GM21786 (cell line): ENCODE measurements around the gene ARHGEF12.

ENCODE experiments used
- ATAC-seq: cut with Tn5 transposase; IDR thresholded peaks from one replicate; pipeline ENCODE4 v1.9.1; 2021; ENCODE audit not compliant: unreplicated experiment

Gene ARHGEF12, protein sequence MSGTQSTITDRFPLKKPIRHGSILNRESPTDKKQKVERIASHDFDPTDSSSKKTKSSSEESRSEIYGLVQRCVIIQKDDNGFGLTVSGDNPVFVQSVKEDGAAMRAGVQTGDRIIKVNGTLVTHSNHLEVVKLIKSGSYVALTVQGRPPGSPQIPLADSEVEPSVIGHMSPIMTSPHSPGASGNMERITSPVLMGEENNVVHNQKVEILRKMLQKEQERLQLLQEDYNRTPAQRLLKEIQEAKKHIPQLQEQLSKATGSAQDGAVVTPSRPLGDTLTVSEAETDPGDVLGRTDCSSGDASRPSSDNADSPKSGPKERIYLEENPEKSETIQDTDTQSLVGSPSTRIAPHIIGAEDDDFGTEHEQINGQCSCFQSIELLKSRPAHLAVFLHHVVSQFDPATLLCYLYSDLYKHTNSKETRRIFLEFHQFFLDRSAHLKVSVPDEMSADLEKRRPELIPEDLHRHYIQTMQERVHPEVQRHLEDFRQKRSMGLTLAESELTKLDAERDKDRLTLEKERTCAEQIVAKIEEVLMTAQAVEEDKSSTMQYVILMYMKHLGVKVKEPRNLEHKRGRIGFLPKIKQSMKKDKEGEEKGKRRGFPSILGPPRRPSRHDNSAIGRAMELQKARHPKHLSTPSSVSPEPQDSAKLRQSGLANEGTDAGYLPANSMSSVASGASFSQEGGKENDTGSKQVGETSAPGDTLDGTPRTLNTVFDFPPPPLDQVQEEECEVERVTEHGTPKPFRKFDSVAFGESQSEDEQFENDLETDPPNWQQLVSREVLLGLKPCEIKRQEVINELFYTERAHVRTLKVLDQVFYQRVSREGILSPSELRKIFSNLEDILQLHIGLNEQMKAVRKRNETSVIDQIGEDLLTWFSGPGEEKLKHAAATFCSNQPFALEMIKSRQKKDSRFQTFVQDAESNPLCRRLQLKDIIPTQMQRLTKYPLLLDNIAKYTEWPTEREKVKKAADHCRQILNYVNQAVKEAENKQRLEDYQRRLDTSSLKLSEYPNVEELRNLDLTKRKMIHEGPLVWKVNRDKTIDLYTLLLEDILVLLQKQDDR (N-terminal part only)

DNA sequence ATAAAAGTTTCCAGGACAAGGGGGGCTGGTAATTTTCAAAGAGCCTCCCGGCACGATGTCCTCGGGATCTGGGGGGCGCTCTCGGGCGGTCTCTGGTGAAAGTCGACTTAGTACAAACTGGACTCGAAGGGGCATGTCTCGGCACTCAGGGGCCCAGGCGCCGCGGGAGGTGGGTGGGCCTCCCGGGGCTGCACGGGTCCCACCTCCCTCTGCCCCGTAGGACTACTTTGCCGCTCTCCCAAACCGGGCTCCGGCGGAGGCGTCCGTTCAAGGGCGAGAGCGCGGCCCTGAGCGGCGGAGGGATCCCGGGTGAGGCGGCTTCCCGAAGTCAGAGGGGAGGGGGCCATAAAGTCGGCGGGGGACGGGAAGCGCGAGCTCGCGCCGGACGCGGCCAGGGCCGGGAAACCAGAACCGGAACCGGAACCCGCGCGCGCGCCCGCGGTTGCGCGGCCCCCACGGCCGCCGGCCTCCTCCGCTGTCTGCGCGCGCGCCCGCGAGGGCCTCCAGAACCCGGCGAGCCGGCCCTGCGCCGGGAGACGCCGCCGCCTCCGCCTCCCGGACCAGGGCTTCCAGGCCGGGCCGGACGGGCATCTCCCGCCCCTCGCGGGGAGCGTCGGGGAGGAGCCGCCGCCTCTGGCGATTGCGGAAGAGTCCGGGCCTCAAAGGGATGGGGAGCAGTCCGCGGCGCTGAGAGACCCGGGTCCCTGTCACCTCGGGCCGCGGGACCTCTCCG is at the start of gene ARHGEF12:
Gene ARHGEF12 (plus strand): TSS at position 506 of the 733 bp plus-strand sequence. CDS start 831 bp downstream, outside the sequence.
- ATAC-seq, result peak; percentile 49

DNA sequence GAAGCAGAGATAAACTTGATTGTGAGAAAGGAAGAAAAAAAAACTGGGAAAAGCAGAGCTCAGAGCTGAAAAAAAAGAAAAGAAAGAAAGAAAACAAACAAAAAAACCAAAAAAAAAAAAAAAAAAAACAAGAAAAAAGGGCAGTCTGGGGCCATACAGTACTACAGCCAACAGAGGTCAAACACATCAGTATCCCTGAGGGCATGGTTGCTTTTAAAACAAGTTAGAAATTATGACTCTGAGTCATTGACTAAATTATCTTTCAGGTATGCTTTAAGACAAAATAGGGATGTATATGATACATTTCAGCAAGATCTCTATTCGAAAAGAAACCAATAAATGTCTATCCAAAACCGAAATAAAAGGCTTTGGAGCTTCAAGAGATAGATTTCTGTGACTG is 48.2 kb upstream of the ARHGEF12 start:
- ATAC-seq, result no peak

DNA sequence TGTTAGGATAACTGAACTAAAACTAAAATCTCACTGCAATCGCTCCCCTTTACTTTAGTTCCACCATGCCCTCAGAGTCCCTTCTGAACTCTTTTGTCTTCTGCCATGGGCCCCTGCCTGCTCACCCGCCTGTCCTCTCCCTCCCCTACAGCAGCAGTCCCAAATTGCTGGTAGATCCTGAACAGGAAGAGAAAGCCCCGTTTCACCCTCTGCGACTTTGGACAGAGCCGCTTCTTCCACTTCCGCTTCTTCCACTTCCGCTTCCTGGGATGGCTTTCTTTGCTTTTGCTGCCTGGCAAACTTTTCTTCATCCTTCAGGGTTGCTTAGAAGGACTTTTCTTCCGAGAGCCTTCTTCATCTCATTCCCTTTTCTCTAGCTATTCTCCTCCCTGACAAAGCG is 46.8 kb upstream of the ARHGEF12 start:
- no peak for ATAC-seq

DNA sequence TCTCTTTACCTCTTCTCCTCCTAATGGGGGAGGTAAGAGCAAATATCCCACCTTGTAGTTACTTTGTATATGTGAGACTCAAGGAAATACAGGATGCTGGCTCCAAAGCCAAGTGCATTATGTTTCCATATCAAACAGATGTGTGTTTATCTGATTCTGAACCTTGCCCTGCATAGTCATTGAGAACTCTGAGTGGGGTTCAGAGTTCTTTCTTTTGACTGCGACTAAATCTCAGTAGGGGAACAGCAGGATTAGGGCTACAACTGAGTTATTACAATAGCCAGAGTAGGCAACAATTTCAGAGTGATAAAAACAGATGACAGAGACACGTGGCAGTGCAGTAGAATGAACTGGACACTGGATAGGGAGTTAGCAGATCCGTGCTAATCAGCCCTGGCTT is 45.3 kb upstream of the ARHGEF12 start:
- ATAC-seq, result no peak

DNA sequence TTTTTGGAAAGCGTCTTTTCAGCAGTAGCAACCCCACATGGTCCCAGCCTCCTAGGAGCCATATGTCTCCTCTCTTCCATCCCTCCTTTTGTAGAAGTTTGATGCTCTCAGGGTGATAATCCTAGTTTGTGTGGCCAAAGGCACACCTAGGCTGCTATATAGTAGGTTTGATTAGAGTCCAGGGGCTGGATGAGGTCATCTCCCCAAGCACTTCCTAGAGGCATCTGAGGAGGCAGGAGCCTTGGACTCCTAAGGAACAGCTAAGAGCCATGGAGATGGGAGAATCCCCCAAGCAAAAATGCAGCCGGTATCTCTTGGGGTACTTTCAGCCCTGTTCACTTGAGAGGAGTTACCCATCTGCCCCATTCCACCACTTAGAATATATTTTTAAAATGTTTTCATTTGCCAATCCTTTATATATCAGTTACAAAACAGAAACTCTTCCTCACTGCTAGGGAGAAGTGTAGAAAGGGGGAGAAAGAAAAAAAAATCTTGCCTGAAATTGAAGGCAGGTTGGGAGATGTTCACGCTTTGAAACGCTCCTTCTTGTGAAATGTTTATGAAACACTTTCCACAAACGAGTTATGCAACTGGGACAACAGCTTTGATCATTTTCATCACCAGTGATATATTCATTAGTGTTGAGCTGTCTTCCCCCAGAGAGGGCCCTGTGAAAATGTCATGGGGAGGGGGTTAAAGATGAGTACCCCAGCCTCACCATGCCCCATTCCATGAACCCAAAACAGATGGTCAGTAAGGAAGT is 43.0 kb upstream of the ARHGEF12 start:
- no peak for ATAC-seq

DNA sequence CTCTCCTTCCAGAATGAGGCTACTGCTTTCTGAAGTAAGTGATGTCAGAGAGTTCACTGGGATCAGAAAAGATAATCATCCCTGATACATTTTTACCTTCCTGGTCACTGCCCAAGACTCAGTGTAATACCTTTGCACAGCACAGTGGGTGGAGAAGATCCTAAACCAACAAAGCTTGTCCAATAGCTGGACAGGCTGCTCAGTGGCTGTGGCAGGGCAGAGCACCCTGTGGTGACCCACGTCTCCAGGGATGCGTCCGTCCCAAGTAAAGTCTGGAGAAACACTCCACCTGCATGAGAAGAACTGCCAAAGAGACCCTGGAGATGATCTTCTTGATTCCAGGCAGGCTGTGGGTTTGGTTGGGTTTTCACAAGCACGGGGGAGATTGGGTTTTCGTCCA is 42.1 kb upstream of the ARHGEF12 start:
- ATAC-seq, result no peak

DNA sequence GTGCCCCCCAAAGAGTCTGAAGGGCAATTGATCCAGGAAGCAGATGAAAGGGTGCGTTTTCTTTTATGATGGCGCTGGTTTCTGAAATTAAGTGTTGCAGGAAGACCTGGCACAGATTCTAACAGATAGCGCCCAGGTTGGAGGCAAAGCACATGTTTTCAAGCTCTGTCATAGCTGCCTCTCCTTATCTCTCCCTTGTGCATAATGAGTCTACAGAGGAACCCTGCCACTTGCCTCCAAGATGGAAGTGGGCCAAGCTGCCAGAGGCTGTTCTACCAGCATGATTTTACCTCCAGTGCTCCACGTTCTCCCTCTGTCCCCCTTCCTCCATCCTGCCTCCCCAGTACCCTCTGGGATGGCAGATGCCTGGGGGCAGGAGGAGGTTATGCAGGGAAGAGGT is 41.1 kb upstream of the ARHGEF12 start:
- ATAC-seq, result no peak

DNA sequence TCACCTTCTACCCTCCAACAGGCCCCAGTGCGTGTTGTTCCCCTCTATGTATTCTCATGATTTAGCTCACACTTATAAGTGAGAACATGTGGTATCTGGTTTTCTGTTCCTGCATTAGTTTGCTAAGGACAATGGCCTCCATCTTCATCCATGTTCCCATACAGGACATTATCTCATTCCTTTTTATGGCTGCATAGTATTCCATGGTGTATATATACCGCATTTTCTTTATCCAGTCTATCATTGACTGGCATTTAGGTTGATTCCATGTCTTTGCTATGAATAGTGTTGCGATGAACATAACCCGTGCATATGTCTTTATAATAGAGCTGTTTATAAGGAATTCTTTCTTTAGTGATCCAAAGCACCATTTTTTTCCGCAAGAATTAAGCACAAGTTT is 39.7 kb upstream of the ARHGEF12 start:
- no peak for ATAC-seq

DNA sequence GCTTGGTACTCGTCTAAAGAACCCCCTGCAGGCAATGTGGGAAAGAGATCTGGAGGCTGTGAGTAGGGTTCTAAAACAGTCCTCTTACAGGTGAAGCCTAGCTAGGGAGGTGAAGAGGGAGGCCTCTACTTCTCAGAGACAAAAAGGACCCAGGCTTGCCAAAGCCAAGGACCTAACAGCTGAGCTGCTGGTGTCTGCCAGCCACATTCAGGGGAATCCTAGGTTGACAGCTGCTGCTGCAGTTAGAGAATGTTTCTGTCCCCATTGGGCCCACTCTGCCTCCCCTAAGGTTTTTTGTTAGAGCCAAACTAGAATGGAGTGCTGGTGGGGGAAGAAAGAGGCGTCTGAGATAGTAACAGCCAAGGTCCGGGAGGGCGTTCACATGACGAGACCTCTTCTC is 37.8 kb upstream of the ARHGEF12 start:
- ATAC-seq, result no peak

DNA sequence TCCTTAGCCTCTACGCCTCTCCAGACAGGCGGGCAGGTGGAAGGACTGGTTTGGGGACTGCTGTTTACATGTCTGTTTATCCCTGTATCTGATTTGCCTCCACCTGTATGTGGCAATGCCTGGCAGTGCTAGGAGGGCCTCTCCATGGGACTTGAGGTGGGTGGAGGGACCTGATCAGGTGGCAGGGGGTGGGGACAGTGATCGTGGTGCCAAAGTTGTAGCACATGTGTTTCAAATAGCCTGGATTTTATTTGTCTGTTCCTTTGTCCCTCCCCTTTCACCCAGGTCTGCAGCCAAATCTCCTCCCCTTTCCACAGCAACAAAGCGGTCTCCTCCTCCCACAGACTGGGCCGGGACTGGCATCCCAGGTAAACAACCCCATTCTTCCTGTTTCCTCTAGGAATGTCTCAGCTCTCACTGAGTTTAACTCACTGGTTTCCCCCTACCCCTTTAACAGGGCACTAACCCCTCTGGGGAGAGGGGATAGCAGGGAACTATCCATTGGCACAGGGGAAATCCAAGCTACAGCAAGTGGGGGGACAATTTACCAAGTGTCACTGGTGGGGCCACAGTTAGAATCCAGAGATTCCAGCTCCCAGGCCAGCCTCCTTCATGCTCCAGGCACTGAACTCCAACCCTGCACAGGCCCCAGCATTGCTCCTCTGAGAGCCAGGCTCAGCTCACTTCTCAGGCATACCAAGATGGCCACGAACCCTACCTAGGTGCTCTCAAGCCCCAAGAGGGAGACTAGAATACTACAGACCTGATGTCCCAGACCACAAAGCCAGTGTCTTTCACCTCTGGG is 34.0 kb upstream of the ARHGEF12 start:
- no peak for ATAC-seq

DNA sequence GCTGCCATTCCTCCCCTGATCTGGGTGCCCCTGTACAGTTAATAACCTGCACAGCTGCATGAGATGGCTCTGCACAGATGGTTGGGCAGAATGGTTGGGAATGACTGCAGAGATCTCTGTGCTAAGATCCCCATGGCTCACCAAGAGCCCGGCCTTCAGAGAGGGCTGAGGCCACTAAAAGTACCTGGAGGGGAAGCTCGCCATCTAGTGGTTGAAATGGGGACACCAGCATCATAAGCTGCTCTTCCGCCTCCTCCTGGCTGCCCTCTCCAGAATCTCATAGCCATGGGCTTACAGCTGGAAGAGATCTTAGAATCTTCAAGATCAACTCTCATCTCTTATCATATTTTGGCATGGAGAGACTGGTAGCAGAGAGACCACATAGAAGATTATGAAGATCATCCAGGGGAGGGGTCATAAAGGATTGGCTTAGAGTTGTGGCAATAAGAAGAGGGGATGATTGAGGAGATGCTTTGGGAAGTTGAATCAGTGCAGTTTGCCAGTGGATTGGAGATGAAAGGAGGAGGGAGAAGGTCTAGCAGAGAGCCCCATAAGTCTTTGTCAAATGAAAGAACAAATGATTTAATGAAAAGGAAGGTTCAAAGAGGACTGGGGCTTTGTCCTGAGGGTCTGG is 33.1 kb upstream of the ARHGEF12 start:
- ATAC-seq, result no peak

DNA sequence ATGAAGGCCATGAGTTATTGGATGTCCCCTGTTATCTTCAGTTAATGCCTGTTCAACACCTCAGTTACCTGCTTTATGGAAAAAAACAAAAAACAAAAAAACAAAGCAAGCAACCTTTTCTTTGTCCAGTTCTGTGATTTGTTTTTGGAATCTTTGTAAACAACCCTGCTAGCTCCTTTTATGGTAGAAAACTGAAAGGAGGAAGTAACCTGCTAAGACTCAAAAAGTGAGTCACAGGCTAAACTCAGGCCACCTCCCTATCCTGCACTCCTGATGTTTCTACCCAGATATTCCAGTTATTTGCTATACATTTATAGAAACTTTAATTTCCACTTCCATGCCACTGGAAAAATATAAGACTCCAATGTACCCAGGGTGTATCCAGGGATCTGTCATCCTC is 31.7 kb upstream of the ARHGEF12 start:
- ATAC-seq, result no peak

DNA sequence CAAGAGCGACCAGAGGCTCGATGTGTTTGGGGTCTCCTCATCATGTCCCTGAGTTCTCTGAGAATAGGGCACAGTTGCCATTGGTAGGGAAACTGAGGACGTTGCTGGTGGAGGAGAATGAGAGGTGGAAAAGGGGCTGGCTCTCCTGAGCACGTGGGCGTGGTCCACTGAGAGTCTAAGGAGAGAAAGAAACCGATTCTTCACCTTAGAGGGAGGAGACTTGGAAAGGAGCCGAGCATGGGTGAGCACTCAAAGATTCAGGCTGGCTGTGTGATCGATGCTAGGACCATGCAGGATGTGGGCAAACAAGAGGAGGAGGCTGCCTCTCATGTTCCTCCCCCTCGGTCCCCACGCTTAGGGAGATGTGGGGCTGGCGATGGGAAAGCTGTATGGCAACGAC is 30.9 kb upstream of the ARHGEF12 start:
- ATAC-seq, result no peak

DNA sequence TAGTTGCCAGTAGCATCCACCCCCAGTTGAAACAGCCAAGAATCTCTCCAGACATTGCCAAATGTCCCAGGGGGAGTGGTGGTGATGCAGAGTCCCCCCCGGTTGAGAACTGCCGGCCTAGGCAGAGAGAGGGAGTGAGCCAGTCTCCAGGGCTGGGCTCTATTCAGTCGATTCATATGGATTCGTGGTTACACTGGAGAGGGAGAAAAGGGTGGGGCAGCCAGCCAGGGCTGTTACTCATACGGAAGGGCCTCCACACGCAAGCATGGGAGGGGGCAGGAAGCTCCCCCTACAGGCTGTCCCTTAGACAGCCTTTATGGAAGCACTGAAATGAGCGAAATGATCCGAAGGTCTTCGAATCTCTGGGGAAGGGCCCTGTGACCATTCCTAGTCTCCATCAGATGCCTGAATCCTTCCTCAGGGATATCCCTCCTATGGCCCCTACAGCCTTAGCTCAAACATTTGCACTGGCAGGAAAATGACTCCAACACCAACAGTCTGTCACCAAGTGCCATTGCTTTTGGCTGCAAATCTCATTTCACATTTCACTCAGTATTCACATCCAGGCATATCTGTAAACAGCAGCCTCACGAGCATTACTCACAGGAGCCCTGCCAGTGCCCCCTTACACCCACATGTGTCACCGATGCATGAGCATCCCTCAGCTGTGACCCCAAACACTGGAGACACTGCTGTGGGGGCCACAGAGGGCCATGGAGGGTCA is 29.5 kb upstream of the ARHGEF12 start:
- ATAC-seq, result no peak

DNA sequence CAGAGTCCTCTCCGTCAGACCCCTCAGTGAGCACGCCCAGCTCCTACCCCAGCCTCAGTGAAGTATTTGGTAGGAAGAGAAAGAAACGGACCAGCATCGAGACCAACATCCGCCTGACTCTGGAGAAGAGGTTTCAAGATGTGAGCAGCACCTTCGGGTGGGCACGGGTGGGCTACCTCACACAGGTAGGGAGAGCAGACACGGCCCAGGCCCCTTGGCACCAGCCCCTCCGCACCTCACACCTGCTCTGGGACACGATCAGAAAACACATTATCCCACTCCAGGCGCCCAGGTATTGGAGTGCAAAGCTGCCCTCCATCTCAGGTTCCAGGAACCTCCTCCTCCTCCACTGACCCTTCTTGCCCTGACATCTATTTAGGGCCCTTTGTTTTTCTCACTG is 28.7 kb upstream of the ARHGEF12 start:
- no peak for ATAC-seq

DNA sequence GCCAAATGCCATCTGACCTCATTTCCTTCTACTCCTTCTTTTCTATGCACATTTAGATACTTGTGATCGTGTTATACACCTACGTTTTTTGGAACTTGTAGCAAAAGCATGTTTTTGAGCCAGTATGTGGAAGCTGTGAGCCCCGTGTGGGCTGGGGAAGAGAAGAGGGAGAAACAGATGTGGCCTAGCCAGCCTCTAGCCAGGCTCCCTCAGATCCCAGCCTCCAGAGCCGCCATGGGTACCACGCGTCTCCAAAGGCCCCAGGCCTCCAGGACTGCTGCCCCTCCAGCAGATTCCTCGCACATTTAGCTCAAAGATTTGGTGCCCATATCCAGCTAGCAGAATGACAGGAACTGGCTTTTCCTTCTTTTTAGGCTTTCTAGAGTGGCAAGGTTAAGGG is 28.1 kb upstream of the ARHGEF12 start:
- no peak for ATAC-seq

DNA sequence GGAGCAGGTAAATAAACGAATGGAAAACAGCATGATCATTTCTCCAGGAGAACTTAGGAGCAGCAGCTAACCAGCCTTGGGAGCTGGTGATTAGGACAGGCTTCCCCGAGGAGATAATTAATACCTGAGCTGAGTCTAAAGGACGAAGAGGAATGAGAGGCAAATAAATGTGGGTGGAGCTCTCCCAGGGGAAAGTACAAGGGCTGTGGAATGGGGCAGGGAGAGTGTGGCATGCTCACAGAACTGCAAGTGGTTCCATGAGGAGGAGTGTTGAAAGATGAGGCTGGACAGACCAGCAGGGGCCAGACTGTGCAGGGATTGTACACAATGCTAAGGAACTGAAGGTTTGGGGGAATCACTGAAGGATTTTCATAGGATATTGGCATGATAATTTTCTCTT is 25.3 kb upstream of the ARHGEF12 start:
- no peak for ATAC-seq

DNA sequence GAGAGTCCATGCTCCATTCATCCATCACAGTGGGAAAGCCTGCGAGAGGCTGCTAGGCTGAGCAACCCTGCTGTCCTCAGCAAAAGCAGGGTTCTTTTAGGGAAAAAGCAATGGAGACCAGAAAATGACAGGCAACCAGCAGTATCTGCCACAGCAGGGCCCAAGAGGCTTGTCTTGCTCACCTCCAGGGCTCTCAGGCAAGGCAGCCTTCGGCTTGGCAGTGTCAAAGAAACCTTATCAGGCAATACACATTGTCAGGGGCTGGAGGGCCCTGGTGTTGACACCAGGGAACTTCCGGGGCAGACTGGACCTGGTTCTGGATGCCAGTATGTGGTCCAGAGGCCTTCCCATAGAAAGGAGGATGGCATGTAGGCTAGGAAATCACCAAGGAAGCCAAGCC is 21.4 kb upstream of the ARHGEF12 start:
- no peak for ATAC-seq
